ENCODE results near the gene LIN28B. TPM values are rescaled to one million over a fixed set of nuclear protein-coding genes. Genes with fewer than 3 reads are reported as not detected.

Gene LIN28B
- total RNA-seq, 1 experiment from 2014 or later: 0.25 TPM

DNA sequence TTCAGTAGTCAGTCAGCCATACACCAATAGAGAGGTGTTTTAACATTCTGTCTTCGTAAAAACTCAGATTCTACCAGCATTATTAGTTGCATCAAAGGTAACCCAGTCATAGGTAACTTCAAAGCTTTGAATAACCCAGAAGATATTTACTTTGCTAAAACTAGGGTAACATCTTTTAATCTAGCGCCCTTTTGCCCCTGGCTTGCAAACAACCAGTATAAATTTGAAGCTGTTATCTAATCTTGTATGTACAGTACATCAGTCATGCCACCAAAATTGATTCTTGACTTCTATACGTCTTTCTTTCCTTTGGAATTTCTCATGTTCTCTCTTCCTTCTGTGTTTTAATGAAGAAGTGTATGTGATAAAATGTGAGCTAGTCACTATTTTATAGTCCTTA, 109.3 kb downstream of the LIN28B start:
- ChIA-PET CTCF (no interaction called here), RAD21 (ENCODE audit: low non-redundant PET in 1 of 2, low total read pairs in 2 of 2, uncharacterized antibody in 2 of 2, unreplicated experiment in 2 of 2) (no interaction called here), POLR2A (no interaction called here)
- no peaks in the 10 kb centered on the region for H3K27me3 ChIP-seq (ENCODE audit: insufficient read depth, low read length)
- ATAC-seq: no peak
- H3K79me2 ChIP-seq (ENCODE audit: insufficient read depth, low read length): no peaks in the 10 kb centered on the region
- no peaks in the 10 kb centered on the region for H3K9me2 ChIP-seq (ENCODE audit: insufficient read depth)
- no TSS peak for BruUV-seq (replicated peaks)
- no peaks in the 10 kb centered on the region for H3K4me1 ChIP-seq (ENCODE audit: control insufficient read depth in 1 of 2, insufficient read depth in 2 of 2, low read length in 2 of 2)
- H3K9ac ChIP-seq (ENCODE audit: low read length): no peak overlapping the region
- H3K4me2 ChIP-seq (ENCODE audit: low read length): no peak overlapping the region
- no peaks in the 10 kb centered on the region for H4K20me1 ChIP-seq (ENCODE audit: insufficient read depth)
- DNase-seq (ENCODE audit: low read depth, low spot score): no peak
- no peak overlapping the region for H2AFZ ChIP-seq (ENCODE audit: low read depth, low read length, poor library complexity, severe bottlenecking)
- no peak overlapping the region for H3K4me3 ChIP-seq (replicated peaks in 1 of 2; ENCODE audit: low read depth in 1 of 2, low read length in 2 of 2)
- intact Hi-C loops (cut with micrococcal nuclease): no loop called here
- H3K36me3 ChIP-seq (ENCODE audit: control insufficient read depth in 1 of 2, insufficient read depth in 2 of 2, low read length in 2 of 2): no peaks in the 10 kb centered on the region
- no peaks in the 10 kb centered on the region for H3K9me3 ChIP-seq (ENCODE audit: control insufficient read depth in 1 of 2, insufficient read depth in 1 of 2, low read depth in 1 of 2, low read length in 2 of 2)
- TF ChIP-seq ZNF274 (IDR thresholded peaks at IDR 0.05; ENCODE audit: low read depth, low read length) (no peak), SIN3A (IDR thresholded peaks at IDR 0.05; ENCODE audit: low read depth) (no peak), RAD21 (IDR thresholded peaks at IDR 0.05; ENCODE audit: low read depth) (no peak)
- TF ChIP-seq, protein P1, sequence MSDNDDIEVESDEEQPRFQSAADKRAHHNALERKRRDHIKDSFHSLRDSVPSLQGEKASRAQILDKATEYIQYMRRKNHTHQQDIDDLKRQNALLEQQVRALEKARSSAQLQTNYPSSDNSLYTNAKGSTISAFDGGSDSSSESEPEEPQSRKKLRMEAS (IDR thresholded peaks at IDR 0.05): no peak
- H3K27ac ChIP-seq (ENCODE audit: low read depth, low read length): no peak overlapping the region

DNA sequence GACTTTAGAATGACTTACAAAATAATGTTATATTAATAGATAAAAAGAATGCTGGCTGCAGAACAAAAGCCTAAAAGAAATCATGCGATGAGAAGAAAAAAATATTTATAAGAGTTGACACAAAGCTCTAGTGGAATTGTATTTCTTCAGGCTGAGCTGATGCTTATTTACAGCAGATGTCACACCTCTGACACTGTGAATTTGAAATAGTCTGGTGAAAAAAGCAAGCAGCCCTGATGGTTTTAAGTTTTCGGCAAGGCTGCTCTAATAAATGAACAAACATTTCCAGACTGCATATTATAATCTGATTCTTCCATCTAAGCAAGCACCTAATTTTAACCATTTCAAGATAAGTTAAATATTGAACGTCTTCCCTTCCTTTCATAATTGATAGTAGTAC, 109.9 kb downstream of the LIN28B start:
- no peaks in the 10 kb centered on the region for H4K20me1 ChIP-seq (ENCODE audit: insufficient read depth)

More for the DNA sequence above, 109.9 kb downstream of the LIN28B start:
- Histone ChIP-seq H3K4me1 (ENCODE audit: control insufficient read depth in 1 of 2, insufficient read depth in 2 of 2, low read length in 2 of 2) (no peaks in the 10 kb centered on the region), H3K27ac (ENCODE audit: low read depth, low read length) (no peak overlapping the region), H2AFZ (ENCODE audit: low read depth, low read length, poor library complexity, severe bottlenecking) (no peak overlapping the region), H3K4me3 (replicated peaks in 1 of 2; ENCODE audit: low read depth in 1 of 2, low read length in 2 of 2) (no peak overlapping the region), H3K79me2 (ENCODE audit: insufficient read depth, low read length) (no peaks in the 10 kb centered on the region), H3K9me2 (ENCODE audit: insufficient read depth) (no peaks in the 10 kb centered on the region), H3K36me3 (ENCODE audit: control insufficient read depth in 1 of 2, insufficient read depth in 2 of 2, low read length in 2 of 2) (no peaks in the 10 kb centered on the region), H3K9me3 (ENCODE audit: control insufficient read depth in 1 of 2, insufficient read depth in 1 of 2, low read depth in 1 of 2, low read length in 2 of 2) (no peaks in the 10 kb centered on the region), H3K4me2 (ENCODE audit: low read length) (no peak overlapping the region), H3K27me3 (ENCODE audit: insufficient read depth, low read length) (no peaks in the 10 kb centered on the region), H3K9ac (ENCODE audit: low read length) (no peak overlapping the region)
- DNase-seq (ENCODE audit: low read depth, low spot score) (no peak), ATAC-seq (no peak)
- no TSS peak for BruUV-seq (replicated peaks)
- RAD21 ChIA-PET (ENCODE audit: low non-redundant PET in 1 of 2, low total read pairs in 2 of 2, uncharacterized antibody in 2 of 2, unreplicated experiment in 2 of 2): no interaction called here
- CTCF ChIA-PET: no interaction called here
- intact Hi-C loops (cut with micrococcal nuclease): no loop called here
- POLR2A ChIA-PET: no interaction called here
- no peak for TF ChIP-seq POLR2AphosphoS5 (IDR thresholded peaks at IDR 0.05; ENCODE audit: low read depth, low read length)
- no peak for TF ChIP-seq ZNF274 (IDR thresholded peaks at IDR 0.05; ENCODE audit: low read depth, low read length)
- TF ChIP-seq ZFX (IDR thresholded peaks at IDR 0.05): no peak
- no peak for TF ChIP-seq SIN3A (IDR thresholded peaks at IDR 0.05; ENCODE audit: low read depth)
- TF ChIP-seq EGR1 (IDR thresholded peaks at IDR 0.05; ENCODE audit: low read depth): no peak
- TF ChIP-seq FOSL1 (IDR thresholded peaks at IDR 0.05; ENCODE audit: low read depth): no peak
- no peak for TF ChIP-seq YY1 (IDR thresholded peaks at IDR 0.05; ENCODE audit: extremely low read depth, insufficient replicate concordance, low read depth, low read length)
- no peak for TF ChIP-seq ATF3 (IDR thresholded peaks at IDR 0.05)
- no peak for TF ChIP-seq SRF (IDR thresholded peaks at IDR 0.05; ENCODE audit: low read depth)
- no peak for TF ChIP-seq CBX3 (IDR thresholded peaks at IDR 0.05; ENCODE audit: low read depth)
- no peak for TF ChIP-seq RAD21 (IDR thresholded peaks at IDR 0.05; ENCODE audit: low read depth)
- TF ChIP-seq ELF1 (IDR thresholded peaks at IDR 0.05; ENCODE audit: borderline replicate concordance, low read depth): no peak
- TF ChIP-seq, protein P2, sequence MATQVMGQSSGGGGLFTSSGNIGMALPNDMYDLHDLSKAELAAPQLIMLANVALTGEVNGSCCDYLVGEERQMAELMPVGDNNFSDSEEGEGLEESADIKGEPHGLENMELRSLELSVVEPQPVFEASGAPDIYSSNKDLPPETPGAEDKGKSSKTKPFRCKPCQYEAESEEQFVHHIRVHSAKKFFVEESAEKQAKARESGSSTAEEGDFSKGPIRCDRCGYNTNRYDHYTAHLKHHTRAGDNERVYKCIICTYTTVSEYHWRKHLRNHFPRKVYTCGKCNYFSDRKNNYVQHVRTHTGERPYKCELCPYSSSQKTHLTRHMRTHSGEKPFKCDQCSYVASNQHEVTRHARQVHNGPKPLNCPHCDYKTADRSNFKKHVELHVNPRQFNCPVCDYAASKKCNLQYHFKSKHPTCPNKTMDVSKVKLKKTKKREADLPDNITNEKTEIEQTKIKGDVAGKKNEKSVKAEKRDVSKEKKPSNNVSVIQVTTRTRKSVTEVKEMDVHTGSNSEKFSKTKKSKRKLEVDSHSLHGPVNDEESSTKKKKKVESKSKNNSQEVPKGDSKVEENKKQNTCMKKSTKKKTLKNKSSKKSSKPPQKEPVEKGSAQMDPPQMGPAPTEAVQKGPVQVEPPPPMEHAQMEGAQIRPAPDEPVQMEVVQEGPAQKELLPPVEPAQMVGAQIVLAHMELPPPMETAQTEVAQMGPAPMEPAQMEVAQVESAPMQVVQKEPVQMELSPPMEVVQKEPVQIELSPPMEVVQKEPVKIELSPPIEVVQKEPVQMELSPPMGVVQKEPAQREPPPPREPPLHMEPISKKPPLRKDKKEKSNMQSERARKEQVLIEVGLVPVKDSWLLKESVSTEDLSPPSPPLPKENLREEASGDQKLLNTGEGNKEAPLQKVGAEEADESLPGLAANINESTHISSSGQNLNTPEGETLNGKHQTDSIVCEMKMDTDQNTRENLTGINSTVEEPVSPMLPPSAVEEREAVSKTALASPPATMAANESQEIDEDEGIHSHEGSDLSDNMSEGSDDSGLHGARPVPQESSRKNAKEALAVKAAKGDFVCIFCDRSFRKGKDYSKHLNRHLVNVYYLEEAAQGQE (IDR thresholded peaks at IDR 0.05; ENCODE audit: low read depth): no peak
- no peak for TF ChIP-seq TCF7L2 (IDR thresholded peaks at IDR 0.05; ENCODE audit: borderline replicate concordance, extremely low read depth, insufficient read depth, insufficient read length)
- no peak for TF ChIP-seq CEBPB (IDR thresholded peaks at IDR 0.05; ENCODE audit: low read depth)

Measured in HCT116 (cell line).